HG02763 (cell line): Measurements from ENCODE around the gene STARD4.

ENCODE experiments used
- ATAC-seq: cut with Tn5 transposase; IDR thresholded peaks from one replicate; pipeline ENCODE4 v1.9.1; 2021; ENCODE audit warnings: mild to moderate bottlenecking, moderate library complexity; ENCODE audit not compliant: unreplicated experiment

Gene STARD4

GRCh38 chr5:111478266-111478665, 34.1 kb downstream of the STARD4 start:
- no peak for ATAC-seq

DNA sequence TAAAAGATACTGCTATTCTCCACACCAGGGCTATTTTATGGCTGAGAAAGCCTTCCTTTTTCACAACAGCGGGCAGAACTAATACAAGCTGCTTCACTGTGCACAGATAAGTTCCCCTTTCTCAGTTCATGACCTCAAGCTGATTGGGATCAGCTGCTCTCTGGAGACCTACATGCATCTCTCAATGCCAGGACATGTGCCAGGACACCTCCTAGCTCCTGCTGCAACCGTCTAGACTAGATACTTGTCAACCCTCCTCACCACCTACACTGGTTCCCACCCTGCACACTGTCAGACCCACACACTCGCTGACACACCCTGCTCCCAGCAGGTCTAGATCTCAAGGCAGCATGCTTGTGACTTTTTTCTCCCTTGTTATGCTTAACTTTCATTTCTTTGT, 39.8 kb downstream of the STARD4 start:
- ATAC-seq: peak; percentile 57

DNA sequence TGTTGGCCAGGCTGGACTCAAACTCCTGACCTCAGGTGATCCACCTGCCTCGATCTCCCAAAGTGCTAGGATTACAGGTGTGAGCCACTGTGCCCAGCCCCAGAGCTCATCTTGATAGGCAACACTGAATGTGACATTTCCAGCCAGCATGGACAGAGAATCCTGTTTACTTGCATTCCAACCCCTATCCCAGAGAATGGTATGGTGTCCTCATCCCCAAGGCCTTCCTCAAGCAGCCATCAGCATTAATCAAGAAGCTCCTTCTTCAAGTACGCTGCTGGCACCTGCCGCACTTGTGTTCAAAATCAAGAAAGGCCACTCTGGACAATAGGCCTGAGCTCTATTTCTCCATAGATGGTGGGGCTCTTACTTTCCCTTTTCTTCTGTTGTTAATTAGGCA, 40.2 kb downstream of the STARD4 start:
- no peak for ATAC-seq

DNA sequence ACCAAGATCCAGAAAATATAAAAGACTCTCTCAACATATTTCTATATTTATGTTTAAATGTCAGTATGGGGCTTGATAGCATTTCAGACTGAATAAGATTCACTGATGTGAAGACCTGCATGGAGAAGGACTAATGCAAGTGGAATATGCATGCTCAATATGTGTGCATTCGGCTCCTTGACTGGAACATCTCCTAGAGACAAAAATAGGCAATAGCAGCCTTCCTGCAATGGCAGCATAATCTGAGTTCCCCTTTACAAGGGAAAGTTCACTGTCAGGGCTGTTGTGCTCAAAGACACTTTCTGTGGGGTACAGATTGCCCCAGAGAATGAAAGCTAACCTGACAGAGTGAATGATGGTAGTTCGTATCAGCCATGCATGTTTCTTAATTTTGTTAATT, 42.4 kb downstream of the STARD4 start:
- ATAC-seq: no peak

DNA sequence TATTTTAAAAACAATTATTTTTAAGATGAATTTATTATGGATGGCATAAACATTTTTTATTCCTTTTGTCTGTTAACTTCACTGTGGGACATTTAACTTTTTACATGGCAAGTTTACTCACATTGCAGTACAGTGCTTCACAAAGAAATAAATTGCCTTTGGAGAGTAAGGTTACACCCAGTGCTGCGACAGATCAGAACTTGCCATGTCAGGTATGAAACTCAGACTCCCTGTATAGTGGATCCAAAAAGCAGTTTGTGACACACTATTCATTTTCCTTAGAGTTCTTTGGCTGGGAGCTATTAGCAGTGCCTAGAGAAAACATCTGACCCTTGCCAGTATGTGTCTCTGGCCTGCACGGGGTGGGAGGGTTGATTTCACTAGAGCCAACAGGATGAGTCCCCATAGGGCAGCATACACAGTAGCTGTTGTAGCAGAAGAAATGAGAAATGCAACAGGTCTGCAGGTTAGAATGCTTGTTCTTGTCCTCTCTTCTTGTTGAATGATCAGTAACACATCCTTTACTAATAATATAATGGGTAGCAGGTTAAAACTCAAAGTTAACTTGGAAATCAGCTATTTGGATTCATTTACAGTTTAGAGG, 42.9 kb downstream of the STARD4 start:
- no peak for ATAC-seq

DNA sequence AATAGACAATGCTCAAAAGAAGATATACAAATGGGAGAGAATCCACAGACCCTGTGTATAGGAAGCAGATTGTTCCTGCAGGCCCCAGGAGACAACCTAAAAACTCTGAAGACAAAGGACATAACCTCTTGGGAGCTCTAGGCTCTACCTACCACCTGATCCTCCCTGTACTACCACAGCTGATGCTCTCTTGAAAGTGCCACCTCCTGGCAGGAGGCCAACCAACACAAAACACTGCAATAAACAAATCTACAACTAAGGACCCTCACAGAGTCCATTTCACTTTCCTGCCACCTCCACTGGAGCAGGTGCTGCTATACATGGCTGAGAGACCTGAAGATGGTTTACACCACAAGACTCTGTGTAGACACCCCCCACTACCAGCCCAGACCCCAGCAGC, 49.0 kb downstream of the STARD4 start:
- no peak for ATAC-seq

DNA sequence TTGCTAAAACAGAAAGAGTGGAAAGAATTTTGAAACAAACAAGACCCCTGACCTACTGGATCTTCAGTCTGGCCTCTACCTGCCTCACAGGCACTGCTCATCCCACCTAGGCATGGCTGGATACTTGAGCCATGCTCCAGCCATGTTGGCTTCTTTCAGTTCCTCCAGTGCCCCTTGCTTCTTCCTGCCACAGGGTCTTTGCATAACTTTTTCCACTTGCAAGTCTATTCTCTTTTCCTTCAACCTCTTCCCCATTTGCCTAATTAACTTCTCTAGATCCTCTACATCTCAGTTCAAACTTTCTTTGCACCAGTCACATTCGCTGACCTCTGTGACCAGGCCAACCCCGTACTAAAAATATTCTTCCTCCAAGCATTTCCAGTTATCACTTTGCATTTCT, 50.4 kb downstream of the STARD4 start:
- ATAC-seq: no peak

DNA sequence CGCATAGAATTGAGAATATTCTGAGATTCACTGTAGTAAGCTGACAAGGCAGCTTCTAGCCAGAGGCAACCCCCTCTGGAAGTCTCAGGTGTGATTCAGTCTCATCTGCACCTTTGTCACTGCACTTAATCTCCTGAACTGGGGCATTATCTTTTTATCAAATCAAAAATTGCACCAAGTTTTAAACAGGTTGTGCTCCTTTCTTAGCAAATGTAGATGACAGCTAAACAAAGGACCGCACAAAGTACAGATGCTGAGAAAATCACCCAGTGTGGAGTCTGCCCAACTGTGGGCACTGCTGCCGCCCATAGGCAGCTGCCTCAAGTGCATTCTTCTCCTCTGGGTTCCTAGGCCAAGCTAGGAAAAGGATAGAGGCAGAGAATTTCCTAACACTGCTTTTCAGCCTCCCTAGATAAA, 51.1 kb downstream of the STARD4 start:
- ATAC-seq: no peak

DNA sequence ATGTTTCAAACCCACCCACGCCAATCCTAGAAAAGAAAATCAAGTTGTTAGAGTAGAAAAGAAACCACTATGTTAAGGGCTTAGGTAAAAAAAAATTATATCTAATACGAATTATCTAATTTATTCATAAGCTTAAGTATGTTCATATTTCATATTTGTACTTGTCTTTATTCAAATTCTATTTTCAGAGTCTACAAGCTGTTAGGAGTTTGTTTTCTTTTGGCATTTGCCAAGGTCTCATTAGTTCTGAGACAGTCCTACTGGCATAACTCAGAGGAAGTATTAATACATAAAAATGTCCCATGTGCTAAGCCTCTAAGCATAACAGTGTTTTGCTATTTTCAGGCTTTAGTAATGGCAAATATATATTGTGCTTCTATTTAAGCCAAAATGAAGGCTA, 57.6 kb downstream of the STARD4 start:
- ATAC-seq: no peak

DNA sequence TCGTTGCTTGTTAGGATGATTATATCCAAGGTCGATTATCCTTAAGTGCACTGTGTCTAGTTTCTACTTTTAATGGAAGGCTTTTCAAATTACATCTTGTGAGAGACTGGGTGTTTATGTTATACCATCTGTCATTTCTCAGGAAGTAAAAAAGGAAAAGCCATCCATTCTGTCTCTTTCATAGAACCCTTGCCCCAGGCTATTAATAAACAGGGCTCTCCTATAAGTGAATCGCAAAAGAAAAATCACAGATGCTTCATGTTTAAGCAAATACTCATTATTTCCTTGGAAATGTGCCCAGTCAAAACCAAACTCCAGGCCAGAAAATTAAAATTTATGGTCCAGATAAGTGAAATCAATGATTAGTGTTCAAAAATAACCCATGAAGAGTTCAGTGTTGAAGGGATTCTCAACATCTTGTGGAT, 58.1 kb downstream of the STARD4 start:
- ATAC-seq: no peak

GRCh38 chr5:111453747-111454146, 58.6 kb downstream of the STARD4 start:
- no peak for ATAC-seq

DNA sequence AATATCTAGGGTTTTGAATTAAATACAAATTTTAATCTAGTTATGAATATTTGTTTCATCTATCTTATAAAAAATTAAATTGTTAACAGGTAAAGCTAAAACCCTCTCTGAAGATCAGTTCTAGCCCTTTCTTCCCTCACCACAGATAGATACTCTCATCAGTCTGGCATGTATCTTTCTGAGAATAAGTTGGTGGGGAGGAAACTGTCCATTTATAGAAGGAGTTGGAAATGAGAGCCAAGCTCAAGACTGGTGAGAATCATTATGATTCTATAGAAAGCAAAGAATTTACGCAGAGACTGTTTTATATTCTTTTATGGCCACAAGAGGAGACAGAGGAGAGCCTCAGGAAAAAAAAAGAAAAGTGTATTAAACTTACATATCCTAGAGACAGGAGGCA, 59.0 kb downstream of the STARD4 start:
- no peak for ATAC-seq

GRCh38 chr5:111447822-111448221, 64.5 kb downstream of the STARD4 start:
- ATAC-seq: no peak

GRCh38 chr5:111447099-111447498, 65.2 kb downstream of the STARD4 start:
- ATAC-seq: no peak
